ENCODE data around the gene PROK1.

The PROK1 gene

DNA sequence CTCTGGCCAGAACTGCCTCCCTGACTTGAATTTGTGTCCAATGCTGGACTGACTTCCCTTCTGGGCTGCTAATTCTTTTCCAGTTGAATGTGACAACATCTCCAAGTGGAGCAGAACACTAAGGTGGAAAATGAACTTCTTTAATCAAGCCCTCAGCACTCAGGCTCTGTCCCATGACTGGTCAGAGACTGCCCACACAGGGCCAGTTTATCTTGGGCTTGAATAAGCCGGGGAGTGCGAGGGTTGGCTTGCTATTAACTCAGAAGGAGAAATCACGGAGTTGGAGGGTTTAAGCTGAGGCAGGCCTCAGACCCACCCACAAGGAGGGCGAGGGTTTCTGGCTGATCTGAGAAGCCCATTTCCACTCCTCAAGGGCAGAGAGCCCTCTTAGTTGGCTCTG, 55.6 kb downstream of the PROK1 start:
- no peak for DNase-seq
- TF ChIP-seq, protein P1, sequence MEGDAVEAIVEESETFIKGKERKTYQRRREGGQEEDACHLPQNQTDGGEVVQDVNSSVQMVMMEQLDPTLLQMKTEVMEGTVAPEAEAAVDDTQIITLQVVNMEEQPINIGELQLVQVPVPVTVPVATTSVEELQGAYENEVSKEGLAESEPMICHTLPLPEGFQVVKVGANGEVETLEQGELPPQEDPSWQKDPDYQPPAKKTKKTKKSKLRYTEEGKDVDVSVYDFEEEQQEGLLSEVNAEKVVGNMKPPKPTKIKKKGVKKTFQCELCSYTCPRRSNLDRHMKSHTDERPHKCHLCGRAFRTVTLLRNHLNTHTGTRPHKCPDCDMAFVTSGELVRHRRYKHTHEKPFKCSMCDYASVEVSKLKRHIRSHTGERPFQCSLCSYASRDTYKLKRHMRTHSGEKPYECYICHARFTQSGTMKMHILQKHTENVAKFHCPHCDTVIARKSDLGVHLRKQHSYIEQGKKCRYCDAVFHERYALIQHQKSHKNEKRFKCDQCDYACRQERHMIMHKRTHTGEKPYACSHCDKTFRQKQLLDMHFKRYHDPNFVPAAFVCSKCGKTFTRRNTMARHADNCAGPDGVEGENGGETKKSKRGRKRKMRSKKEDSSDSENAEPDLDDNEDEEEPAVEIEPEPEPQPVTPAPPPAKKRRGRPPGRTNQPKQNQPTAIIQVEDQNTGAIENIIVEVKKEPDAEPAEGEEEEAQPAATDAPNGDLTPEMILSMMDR (IDR thresholded peaks at IDR 0.05; ENCODE audit: low read depth, low read length) = no peak
- H3K9me3 ChIP-seq (ENCODE audit: severe bottlenecking) = no peaks in the 10 kb centered on the region
- no peaks in the 10 kb centered on the region for H3K36me3 ChIP-seq
- no peak overlapping the region for H3K27ac ChIP-seq
- no peak overlapping the region for H3K4me3 ChIP-seq (ENCODE audit: low read depth, low read length)
- no peaks in the 10 kb centered on the region for H3K27me3 ChIP-seq (ENCODE audit: insufficient read depth, low read depth, severe bottlenecking)

All from WERI-Rb-1 (cell line).